Tracheal epithelial cell (primary cell): ENCODE results near the gene SFSWAP. TPM values are rescaled to one million over a fixed set of nuclear protein-coding genes. Genes with fewer than 3 reads are reported as not detected.

Experiments used
- total RNA-seq: library from RNA; depleted of rRNA; stranded (reverse); fragments of >200 nt; gene quantifications from 2 replicates; pipeline ENCODE4 v1.2.1, GENCODE V29; 2014

Gene SFSWAP
- 10.4 and 13.6 TPM in 2 replicates for total RNA-seq

DNA sequence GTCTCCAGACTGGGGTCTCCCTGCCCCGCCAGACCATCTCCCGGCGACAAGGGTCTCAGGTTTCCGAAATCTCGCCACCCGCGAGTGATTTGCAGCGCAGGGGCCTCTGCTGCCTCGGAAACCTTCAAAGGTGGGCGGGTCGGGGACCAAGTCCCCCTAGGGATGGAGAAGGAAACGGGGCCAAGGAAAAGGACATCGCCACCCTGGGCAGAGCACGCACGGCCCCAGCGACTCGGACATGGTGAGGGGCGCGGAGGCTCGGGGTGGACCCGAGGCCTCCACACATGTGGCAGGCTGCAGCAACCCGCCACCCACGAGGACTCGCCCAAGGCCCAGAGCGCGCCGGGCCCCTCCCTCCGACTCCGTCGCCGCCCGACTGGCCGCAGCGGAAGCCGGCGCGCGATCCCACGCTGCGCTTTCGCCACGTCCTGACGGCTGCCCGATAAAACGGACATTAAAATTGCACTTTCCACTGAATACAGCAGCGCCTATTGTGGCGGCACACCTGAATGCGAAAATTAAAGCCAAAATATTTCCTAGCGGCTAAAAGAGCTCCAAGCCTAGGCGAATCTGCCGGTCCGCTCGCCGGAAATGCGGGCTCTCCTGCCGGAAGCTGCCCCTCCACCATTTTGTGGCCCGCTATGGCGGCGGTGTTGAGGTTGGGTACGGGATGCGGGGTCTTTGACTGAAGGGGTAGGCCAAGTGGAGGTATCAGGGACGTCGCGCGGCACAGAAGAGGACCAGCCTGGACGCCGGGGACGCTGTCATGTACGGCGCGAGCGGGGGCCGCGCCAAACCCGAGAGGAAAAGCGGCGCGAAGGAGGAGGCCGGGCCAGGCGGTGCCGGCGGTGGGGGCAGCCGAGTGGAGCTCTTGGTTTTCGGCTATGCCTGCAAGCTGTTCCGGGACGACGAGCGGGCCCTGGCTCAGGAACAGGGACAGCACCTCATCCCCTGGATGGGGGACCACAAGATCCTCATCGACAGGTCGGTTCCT, at the start of gene SFSWAP:
TSS of gene SFSWAP (plus strand) at position 627 of the 994 bp plus-strand sequence. CDS start at position 767, 140 bp downstream.

GRCh38 chr12:131827961-131828534, 117.2 kb downstream of the SFSWAP start, which contains the start of gene MMP17:
Gene MMP17 (plus strand): TSS chr12:131828393. CDS start chr12:131828495, 102 bp downstream.

Other genes starting within 250 kb of the SFSWAP start
- gene MMP17, start 117.3 kb downstream of the SFSWAP start, total RNA-seq: 4.0 and 8.7 TPM in 2 replicates
- 6.7 and 10.0 TPM in 2 replicates for gene ULK1, start 183.5 kb downstream of the SFSWAP start, total RNA-seq
- gene PUS1, start 218.2 kb downstream of the SFSWAP start, total RNA-seq: 13.6 and 14.0 TPM in 2 replicates
- 6.0 and 9.6 TPM in 2 replicates for gene EP400, start 238.9 kb downstream of the SFSWAP start, total RNA-seq